Measurements from ENCODE around the gene OR4F6. TPM values are rescaled to one million over a fixed set of nuclear protein-coding genes. Genes with fewer than 3 reads are reported as not detected.
A peak's percentile ranks its signal among the peaks of the same experiment; 100 is the strongest.
"Not testable (repeated sequence)": the region's sequence is repeated elsewhere in the genome, so short reads cannot be mapped to it uniquely, and the experiment has no call there.

OR4F6 gene, protein sequence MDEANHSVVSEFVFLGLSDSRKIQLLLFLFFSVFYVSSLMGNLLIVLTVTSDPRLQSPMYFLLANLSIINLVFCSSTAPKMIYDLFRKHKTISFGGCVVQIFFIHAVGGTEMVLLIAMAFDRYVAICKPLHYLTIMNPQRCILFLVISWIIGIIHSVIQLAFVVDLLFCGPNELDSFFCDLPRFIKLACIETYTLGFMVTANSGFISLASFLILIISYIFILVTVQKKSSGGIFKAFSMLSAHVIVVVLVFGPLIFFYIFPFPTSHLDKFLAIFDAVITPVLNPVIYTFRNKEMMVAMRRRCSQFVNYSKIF
- total RNA-seq (not detected), polyA plus RNA-seq (not detected)
- long read RNA-seq, donor 1 = 0 reads
- long read RNA-seq, donor 2 = 0 reads
- long read RNA-seq, donor 3 = 0 reads
- long read RNA-seq, donor 4 = 0 reads

DNA sequence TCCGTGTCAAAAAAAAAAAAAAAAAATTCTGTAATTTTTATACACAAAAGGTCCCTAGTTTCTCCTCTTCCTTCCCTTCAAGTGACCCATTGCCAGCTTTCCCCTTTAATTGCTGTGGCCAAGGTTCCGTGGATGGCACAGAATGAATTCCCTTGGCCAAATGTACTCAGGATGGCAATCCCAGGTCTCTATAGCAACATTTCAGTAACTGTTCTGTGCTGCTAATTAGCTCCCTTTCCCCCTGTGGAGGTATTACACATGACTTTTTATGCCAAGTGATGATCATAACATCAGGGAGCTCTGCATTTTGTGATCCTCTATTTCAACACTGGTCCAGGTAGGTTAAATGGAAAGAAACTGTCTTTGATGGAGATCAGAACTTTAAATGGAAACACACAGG, at the start of gene OR4F6:
OR4F6 (plus strand) TSS at position 301 of the 400 bp plus-strand sequence. CDS start 2,211 bp downstream, outside the sequence.
- Histone ChIP-seq H3K27me3 (ENCODE audit: control insufficient read depth, insufficient read depth) (no peaks in the 10 kb centered on the region), H3K4me1 (ENCODE audit: control insufficient read depth, insufficient read depth, low read length) (no peaks in the 10 kb centered on the region), H3K9me3 (ENCODE audit: control insufficient read depth, low read length) (no peaks in the 10 kb centered on the region), H3K4me3 (ENCODE audit: low read length) (no peak within 1 kb of the TSS), H3K27ac (ENCODE audit: low read length) (no peak within 1 kb of the TSS)
- intact Hi-C loops (cut with DNase I) = no loop called here
- DNase-seq = no peak
- no peak for ATAC-seq
- 81% methylated on average over 2 of the region's 2 CpGs for WGBS

DNA sequence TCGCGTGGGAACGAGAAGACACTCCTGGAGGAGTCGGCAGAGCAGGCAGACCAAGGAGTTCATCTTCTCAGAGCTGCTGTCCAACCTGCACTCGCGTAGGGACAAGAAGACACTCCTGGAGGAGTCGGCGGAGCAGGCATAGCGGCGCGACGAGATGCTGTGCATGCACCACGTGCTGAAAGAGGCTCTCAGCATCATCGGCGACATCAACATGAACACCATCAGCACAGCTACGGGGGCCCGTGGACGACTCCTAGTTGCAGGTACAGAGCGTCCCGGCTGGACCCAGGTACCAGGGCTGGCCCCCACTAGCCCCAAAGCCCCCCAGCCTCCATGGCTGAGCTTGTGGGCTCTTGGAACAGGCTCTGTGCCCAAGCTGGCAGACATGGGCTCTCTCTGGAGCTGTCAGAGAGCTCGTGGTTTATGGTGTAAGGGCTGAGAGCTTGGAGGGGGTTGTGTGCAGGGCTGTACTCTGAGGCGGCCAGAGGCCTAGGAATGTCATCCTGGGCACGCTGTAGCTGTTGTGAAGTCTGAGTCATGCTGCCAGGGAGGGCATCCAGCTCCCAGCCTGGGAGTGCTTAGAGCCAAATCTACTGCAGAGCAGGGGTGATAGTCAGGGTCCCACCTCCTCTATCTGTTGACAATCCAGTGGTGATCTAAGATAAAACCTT, 38.5 kb upstream of the OR4F6 start:
- 89% methylated on average over 22 of the region's 23 CpGs for WGBS
- H3K9me3 ChIP-seq (ENCODE audit: control insufficient read depth, low read length); DNase-seq; intact Hi-C loops (cut with DNase I); H3K4me3 ChIP-seq (ENCODE audit: low read length); H3K27ac ChIP-seq (ENCODE audit: low read length); H3K27me3 ChIP-seq (ENCODE audit: control insufficient read depth, insufficient read depth); H3K4me1 ChIP-seq (ENCODE audit: control insufficient read depth, insufficient read depth, low read length): not testable (repeated sequence)
- ATAC-seq = peak; percentile 76 to 82

DNA sequence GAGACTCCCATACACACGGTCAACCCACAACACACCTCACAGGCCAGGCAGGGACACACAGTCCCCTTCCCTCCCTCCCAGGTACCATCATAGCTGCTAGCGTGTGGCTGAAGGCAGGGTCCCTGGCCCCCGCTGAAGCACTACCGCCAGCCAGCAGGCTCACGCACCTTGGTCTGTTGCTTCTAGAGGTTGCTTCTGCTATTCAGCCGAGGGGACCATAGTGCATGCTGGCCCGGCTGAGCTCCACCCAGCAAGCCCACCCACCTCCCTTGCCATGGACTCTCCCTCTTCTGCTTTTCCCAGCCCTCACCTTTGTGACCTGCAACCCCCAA, 38.0 kb upstream of the OR4F6 start:
- H3K4me3 ChIP-seq (ENCODE audit: low read length); H3K27me3 ChIP-seq (ENCODE audit: control insufficient read depth, insufficient read depth); H3K4me1 ChIP-seq (ENCODE audit: control insufficient read depth, insufficient read depth, low read length); H3K27ac ChIP-seq (ENCODE audit: low read length); DNase-seq; intact Hi-C loops (cut with DNase I); ATAC-seq; H3K9me3 ChIP-seq (ENCODE audit: control insufficient read depth, low read length): not testable (repeated sequence)
- WGBS = 90% methylated on average over 7 of the region's 7 CpGs

DNA sequence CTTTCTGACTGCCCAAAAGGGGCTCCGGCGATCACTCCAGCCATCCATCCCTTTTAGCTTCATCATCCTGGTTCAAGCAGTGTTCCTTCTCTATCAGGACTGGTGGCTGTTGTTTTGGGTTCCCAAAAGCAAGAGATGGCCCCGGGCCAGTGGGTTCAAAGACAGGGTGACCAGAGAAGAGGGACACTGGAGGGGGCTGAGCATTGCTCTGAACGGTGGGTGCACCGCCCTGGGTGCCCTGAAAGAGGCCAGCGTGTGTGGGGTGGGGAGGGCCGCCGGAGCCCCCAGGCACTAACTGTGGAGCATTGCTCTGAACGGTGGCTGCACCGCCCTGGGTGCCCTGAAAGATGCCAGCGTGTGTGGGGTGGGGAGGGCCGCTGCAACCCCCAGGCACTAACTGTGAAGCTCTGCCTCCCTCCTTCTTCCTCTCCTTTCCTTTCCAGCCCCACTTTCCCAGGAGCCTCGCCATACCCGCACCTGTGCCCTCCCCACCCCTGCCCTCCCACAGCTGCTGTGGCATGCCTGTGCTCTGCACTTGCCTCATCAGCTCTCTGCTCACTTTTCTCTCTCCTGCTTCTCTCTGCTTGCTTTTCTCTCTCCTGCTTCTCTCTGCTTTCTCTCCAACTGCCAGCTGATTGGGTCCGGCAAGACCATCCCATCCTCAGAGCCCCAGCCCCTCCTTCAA, 37.4 kb upstream of the OR4F6 start:
- Histone ChIP-seq H3K4me1 (ENCODE audit: control insufficient read depth, insufficient read depth, low read length) (no peaks in the 10 kb centered on the region), H3K27me3 (ENCODE audit: control insufficient read depth, insufficient read depth) (no peaks in the 10 kb centered on the region), H3K27ac (ENCODE audit: low read length) (no peak overlapping the region), H3K9me3 (ENCODE audit: control insufficient read depth, low read length) (no peaks in the 10 kb centered on the region), H3K4me3 (ENCODE audit: low read length) (no peak overlapping the region)
- intact Hi-C loops (cut with DNase I) = no loop called here
- DNase-seq (no peak), ATAC-seq (peak in 1 of 2 donors; percentile 26)
- WGBS = 89% methylated on average over 15 of the region's 15 CpGs

DNA sequence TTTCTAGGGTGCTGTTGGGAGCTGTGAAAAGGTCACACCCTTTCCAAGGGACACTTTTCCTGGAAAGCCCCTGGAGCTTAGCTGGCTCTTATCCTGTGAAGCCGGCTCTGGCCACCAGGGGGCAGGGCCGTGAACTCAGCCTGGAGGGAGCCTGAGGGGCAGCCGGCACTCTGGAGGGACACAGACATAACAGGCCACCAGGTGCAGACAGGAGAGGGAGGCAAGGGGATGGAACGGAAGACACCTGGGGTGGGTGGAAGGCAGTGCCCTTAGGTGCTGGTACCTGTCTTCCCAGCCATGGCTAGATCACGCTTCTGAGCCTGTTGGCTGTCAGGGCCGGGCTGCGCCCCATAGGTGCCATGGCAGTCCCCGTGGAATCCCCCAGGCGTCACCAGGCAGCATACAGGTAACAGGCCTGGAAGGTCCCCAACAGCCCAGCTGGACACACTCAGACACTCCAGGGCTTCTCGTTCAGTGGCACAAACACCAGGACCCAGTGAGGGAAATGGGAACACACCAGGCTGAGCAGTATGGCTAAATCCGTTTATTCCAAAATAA, 36.1 kb upstream of the OR4F6 start:
- DNase-seq; H3K27ac ChIP-seq (ENCODE audit: low read length); H3K9me3 ChIP-seq (ENCODE audit: control insufficient read depth, low read length); intact Hi-C loops (cut with DNase I); H3K27me3 ChIP-seq (ENCODE audit: control insufficient read depth, insufficient read depth); H3K4me1 ChIP-seq (ENCODE audit: control insufficient read depth, insufficient read depth, low read length); ATAC-seq; H3K4me3 ChIP-seq (ENCODE audit: low read length): not testable (repeated sequence)
- WGBS = 87% methylated on average over 8 of the region's 11 CpGs

DNA sequence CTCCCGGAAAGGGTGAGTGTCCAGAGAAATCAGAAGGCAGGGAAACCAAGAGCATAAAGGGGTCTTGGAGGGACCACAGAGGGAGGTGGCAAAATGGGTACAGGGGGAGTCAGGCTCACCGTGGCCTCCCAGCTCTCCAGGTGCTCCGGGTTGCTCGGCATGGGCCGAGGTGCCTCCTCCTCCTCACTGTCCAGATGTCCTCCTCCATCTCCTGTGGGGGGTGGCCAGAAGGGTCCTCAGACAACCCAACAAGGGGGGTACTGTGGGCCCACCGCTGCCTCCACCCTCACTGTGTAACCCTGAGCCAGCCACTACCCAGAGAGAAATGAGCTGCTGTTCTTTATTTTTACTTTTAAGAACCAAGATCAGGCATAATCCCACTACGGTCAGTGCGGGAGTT, 30.4 kb upstream of the OR4F6 start:
- 93% methylated on average over 8 of the region's 8 CpGs for WGBS
- Histone ChIP-seq H3K4me3 (ENCODE audit: low read length) (no peak overlapping the region), H3K27ac (ENCODE audit: low read length) (no peak overlapping the region), H3K9me3 (ENCODE audit: control insufficient read depth, low read length) (no peaks in the 10 kb centered on the region), H3K4me1 (ENCODE audit: control insufficient read depth, insufficient read depth, low read length) (no peaks in the 10 kb centered on the region), H3K27me3 (ENCODE audit: control insufficient read depth, insufficient read depth) (no peaks in the 10 kb centered on the region)
- DNase-seq (no peak), ATAC-seq (no peak)
- intact Hi-C loops (cut with DNase I) = no loop called here

DNA sequence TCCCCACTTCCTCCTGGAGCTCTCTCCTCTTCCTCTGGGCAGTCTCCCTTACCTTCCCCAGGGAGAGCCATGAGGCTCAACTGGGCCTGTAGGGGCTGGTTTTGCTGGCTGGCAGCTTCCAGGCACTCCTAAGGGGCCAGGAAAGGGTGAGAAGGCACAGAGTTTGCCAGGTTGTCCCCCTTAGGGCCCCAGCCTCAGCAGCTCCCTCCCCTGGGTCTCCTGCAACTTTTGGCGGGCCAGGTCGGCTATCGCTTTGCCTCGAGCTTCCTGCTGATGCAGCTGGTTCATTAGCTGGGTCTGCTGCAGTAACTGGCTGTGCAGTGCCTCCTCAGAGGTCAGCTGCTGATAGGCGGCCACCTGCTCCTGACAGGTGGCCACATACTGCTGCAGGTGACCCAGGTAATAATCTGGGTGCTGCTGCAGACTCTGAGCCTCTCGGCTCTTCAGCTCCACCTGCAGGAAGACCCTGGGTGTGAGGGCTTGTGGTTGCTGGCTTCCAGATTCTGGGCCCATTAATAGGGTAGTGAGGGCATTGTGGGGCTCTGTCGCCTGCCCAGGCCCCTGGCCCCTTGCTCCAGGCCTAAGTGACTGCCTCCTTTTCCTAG, 29.7 kb upstream of the OR4F6 start:
- H3K27ac ChIP-seq (ENCODE audit: low read length) = no peak overlapping the region
- H3K4me3 ChIP-seq (ENCODE audit: low read length) = no peak overlapping the region
- ATAC-seq = no peak
- 66% methylated on average over 7 of the region's 7 CpGs for WGBS
- DNase-seq = no peak
- H3K9me3 ChIP-seq (ENCODE audit: control insufficient read depth, low read length) = no peaks in the 10 kb centered on the region
- H3K4me1 ChIP-seq (ENCODE audit: control insufficient read depth, insufficient read depth, low read length) = no peaks in the 10 kb centered on the region
- no peaks in the 10 kb centered on the region for H3K27me3 ChIP-seq (ENCODE audit: control insufficient read depth, insufficient read depth)
- intact Hi-C loops (cut with DNase I) = no loop called here

DNA sequence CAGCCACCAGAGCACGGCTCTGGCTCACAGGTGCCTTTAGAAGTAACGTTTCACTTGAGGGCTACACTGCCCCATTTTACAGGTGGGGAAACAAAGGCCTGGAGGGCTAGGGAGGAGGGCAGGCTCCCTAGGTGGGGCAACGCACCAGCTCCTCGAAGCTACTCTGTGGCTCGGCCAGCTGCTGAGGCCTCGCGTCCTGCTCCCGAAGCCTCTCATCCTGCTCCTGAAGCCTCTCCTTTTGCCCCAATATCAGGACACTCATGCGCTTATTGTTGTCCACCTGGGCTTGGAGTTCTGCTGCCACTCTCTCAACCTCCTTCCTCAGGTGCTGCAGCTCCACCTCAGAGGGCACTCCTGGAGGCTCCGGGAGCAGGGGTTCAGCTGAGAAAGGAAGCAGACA, 28.2 kb upstream of the OR4F6 start:
- Histone ChIP-seq H3K9me3 (ENCODE audit: control insufficient read depth, low read length) (no peaks in the 10 kb centered on the region), H3K27me3 (ENCODE audit: control insufficient read depth, insufficient read depth) (no peaks in the 10 kb centered on the region), H3K4me3 (ENCODE audit: low read length) (no peak overlapping the region), H3K4me1 (ENCODE audit: control insufficient read depth, insufficient read depth, low read length) (no peaks in the 10 kb centered on the region), H3K27ac (ENCODE audit: low read length) (no peak overlapping the region)
- intact Hi-C loops (cut with DNase I) = no loop called here
- WGBS = 90% methylated on average over 10 of the region's 10 CpGs
- DNase-seq (no peak), ATAC-seq (no peak)

DNA sequence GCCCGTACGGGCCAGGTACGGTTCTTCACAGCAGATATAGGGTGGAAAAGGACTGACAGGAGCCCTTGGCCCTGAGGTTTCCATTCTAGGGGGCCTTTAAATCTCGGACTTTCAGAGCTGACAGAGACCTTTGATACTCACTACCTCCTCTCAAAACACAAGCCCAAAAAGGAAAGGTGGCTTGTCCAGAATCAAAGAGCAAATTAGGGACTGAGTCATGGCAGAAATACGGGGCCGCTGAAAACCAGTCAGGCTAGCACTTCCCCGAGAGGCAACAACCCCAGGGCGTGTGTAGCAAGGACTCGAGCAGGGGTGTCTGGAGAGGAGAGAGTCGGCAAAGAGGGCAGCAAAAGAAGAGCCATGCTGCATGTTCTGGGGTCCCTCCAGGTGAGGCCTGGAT, 24.7 kb upstream of the OR4F6 start:
- H3K9me3 ChIP-seq (ENCODE audit: control insufficient read depth, low read length); intact Hi-C loops (cut with DNase I); ATAC-seq; H3K27me3 ChIP-seq (ENCODE audit: control insufficient read depth, insufficient read depth); H3K27ac ChIP-seq (ENCODE audit: low read length); H3K4me3 ChIP-seq (ENCODE audit: low read length); DNase-seq; H3K4me1 ChIP-seq (ENCODE audit: control insufficient read depth, insufficient read depth, low read length): not testable (repeated sequence)
- 87% methylated on average over 10 of the region's 10 CpGs for WGBS

DNA sequence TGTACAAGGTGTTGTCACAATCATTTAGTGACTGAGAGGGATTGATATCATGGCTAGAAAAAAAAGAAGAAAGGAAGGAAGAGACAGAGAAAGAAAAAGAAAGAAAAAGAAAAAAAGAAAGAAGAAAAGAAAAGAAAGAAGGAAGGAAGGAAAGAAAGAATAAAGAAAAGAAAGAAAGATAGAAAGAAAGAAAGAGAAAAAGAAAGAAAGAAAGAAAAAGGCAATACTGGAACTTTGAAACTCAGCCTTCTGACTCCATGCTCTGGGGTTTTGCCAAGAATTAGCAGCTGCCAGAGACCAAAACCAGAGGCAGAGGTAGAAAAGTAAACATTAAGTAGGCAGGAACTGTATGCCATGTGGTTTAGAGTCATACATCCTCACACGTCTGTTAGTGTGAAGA, 23.1 kb upstream of the OR4F6 start:
- ATAC-seq; H3K27ac ChIP-seq (ENCODE audit: low read length); H3K4me1 ChIP-seq (ENCODE audit: control insufficient read depth, insufficient read depth, low read length); H3K4me3 ChIP-seq (ENCODE audit: low read length); intact Hi-C loops (cut with DNase I); DNase-seq; H3K9me3 ChIP-seq (ENCODE audit: control insufficient read depth, low read length); H3K27me3 ChIP-seq (ENCODE audit: control insufficient read depth, insufficient read depth): not testable (repeated sequence)
- WGBS = 14% methylated on average over 1 of the region's 1 CpG

DNA sequence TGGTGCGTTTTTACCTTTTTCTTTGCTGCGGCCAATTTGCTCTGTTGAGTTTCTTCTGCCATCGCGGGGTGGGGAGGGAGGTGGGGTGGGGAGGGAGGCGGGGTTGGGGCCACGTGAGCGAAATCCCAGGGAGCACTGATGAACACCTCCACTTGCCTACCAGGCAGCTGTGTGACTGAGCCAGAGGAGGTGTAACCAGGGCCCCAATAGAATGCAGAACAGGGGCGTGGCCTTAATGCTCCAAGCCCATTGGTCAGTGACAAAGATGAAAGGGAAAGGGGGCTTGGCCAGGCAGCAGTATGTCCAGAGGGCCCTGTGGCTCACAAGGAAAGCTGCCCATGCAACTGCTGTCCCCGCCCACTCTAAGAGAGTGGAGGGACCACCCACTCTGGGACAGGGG, 21.4 kb upstream of the OR4F6 start:
- H3K27me3 ChIP-seq (ENCODE audit: control insufficient read depth, insufficient read depth) = no peaks in the 10 kb centered on the region
- WGBS = 83% methylated on average over 9 of the region's 9 CpGs
- intact Hi-C loops (cut with DNase I) = no loop called here

More for the DNA sequence above, 21.4 kb upstream of the OR4F6 start:
- no peak for ATAC-seq
- no peak for DNase-seq
- H3K4me1 ChIP-seq (ENCODE audit: control insufficient read depth, insufficient read depth, low read length) = no peaks in the 10 kb centered on the region
- no peaks in the 10 kb centered on the region for H3K9me3 ChIP-seq (ENCODE audit: control insufficient read depth, low read length)
- H3K27ac ChIP-seq (ENCODE audit: low read length) = no peak overlapping the region
- no peak overlapping the region for H3K4me3 ChIP-seq (ENCODE audit: low read length)
